Measurements from ENCODE around the gene SAMM50.
"Not testable (repeated sequence)": the region's sequence is repeated elsewhere in the genome, so short reads cannot be mapped to it uniquely, and the experiment has no call there.

Gene SAMM50

DNA sequence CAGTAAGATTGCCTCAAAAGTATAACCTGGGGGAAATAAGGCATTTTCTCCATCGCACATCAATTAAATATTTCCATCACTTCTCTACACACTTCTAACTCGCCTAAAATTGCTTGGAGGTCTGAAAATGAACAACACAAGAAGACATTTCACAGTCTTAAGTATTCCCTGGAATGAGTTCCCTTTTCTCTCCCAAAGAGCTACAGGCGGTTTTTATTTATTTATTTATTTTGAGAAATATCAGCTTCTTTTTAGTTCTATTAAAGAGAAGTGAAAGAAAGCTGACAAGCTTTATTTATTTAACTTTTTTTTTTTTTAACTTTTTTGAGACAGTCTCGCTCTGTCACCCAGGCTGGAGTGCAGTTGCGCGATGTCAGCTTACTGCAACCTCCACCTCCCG is 57.3 kb downstream of the SAMM50 start:
- no peaks in the 10 kb centered on the region for H3K9me3 ChIP-seq
- no peak for TF ChIP-seq CTCF (IDR thresholded peaks at IDR 0.05)
- H3K36me3 ChIP-seq = no peaks in the 10 kb centered on the region
- H3K4me1 ChIP-seq (ENCODE audit: control insufficient read depth in 1 of 2, insufficient read depth in 1 of 2, low read depth in 1 of 2, low read length in 1 of 2) = no peaks in the 10 kb centered on the region
- H3K27ac ChIP-seq = no peak overlapping the region
- H3K27me3 ChIP-seq = no peaks in the 10 kb centered on the region
- no peak overlapping the region for H3K4me3 ChIP-seq (ENCODE audit: low read depth in 1 of 2, low read length in 1 of 2)

- H3K9me3 ChIP-seq = no peaks in the 10 kb centered on the region
- no peaks in the 10 kb centered on the region for H3K36me3 ChIP-seq
- TF ChIP-seq CTCF (IDR thresholded peaks at IDR 0.05) = no peak
- H3K27me3 ChIP-seq = no peaks in the 10 kb centered on the region
- no peaks in the 10 kb centered on the region for H3K4me1 ChIP-seq (ENCODE audit: control insufficient read depth in 1 of 2, insufficient read depth in 1 of 2, low read depth in 1 of 2, low read length in 1 of 2)
- no peak overlapping the region for H3K27ac ChIP-seq
- no peak overlapping the region for H3K4me3 ChIP-seq (ENCODE audit: low read depth in 1 of 2, low read length in 1 of 2)
Measured at GRCh38 chr22:44014241-44014640, 59.0 kb downstream of the SAMM50 start.

DNA sequence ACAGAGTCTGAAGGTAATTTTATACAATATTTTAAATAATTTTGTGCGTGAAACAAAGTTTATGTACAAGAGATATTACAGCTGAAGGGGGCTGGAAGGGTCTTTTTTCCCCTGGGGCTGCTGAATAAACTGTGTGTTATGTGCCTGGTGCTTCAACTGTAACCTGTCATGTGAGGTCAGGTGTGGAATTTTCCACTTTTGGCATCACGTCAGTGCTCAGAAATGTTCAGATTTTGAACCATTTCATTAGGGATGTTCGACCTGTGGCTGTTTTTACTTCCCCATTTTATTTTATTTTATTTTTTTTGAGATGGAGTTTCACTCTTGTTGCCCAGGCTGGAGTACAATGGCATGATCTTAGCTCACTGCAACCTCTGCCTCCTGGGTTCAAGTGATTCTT is 61.3 kb downstream of the SAMM50 start:
- not testable (repeated sequence) for H3K27ac ChIP-seq; H3K4me3 ChIP-seq (ENCODE audit: low read depth in 1 of 2, low read length in 1 of 2); H3K27me3 ChIP-seq; H3K36me3 ChIP-seq; H3K9me3 ChIP-seq; H3K4me1 ChIP-seq (ENCODE audit: control insufficient read depth in 1 of 2, insufficient read depth in 1 of 2, low read depth in 1 of 2, low read length in 1 of 2)

GRCh38 chr22:44018594-44018993 is 63.4 kb downstream of the SAMM50 start:
- H3K4me1 ChIP-seq (ENCODE audit: control insufficient read depth in 1 of 2, insufficient read depth in 1 of 2, low read depth in 1 of 2, low read length in 1 of 2) = peaks cover 1 to 2% of the 10 kb centered on the region in 2 experiments
- H3K4me3 ChIP-seq (ENCODE audit: low read depth in 1 of 2, low read length in 1 of 2) = no peak overlapping the region
- H3K27me3 ChIP-seq = peaks cover 7% of the 10 kb centered on the region
- H3K36me3 ChIP-seq = no peaks in the 10 kb centered on the region
- H3K9me3 ChIP-seq = no peaks in the 10 kb centered on the region
- H3K27ac ChIP-seq = no peak overlapping the region
- no peak for TF ChIP-seq CTCF (IDR thresholded peaks at IDR 0.05)

DNA sequence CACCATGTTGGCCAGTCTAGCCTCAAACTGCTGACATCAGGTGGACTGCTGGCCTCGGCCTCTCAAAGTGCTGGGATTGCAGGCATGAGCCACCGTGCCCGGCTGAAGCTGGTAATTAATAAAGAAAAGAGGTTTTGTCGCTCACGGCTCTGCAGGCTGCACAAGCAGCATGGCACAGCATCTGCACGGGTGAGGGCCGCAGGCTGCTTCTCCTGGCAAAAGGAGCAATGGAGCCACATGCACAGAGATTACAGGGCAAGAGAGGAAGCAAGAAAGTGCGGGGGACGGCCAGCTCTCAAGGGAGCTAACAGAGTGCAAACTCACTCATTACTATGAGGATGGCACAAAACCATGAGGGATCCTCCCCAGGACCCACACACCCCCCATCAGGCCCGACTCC is 64.2 kb downstream of the SAMM50 start:
- TF ChIP-seq CTCF (IDR thresholded peaks at IDR 0.05) = no peak

DNA sequence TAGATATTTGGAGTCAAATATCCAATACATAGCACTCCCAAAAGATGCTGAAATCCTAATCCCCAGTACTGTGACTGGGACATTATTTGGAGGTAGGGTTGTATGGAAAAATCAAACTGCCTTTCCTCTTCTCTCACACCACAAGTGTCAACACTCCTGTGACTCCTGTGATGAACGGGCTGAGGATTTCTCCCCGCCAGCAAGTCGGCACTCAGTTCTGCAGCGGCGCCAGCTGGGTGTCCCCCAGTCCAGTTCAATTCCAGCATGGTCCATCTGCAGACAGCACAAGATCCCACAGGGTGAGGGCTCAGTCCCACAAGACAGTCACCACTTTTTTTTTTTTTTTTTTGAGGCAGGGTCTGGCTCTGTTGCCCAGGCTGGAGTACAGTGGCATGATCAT is 64.6 kb downstream of the SAMM50 start:
- Histone ChIP-seq H3K27ac (no peak overlapping the region), H3K9me3 (no peaks in the 10 kb centered on the region), H3K4me1 (ENCODE audit: control insufficient read depth in 1 of 2, insufficient read depth in 1 of 2, low read depth in 1 of 2, low read length in 1 of 2) (peaks cover 9 to 11% of the 10 kb centered on the region in 2 experiments), H3K36me3 (no peaks in the 10 kb centered on the region), H3K27me3 (peaks cover 20% of the 10 kb centered on the region), H3K4me3 (ENCODE audit: low read depth in 1 of 2, low read length in 1 of 2) (no peak overlapping the region)
- no peak for TF ChIP-seq CTCF (IDR thresholded peaks at IDR 0.05)

More for the DNA sequence above, 64.2 kb downstream of the SAMM50 start:
- H3K27ac ChIP-seq = no peak overlapping the region
- no peaks in the 10 kb centered on the region for H3K9me3 ChIP-seq
- H3K4me1 ChIP-seq (ENCODE audit: control insufficient read depth in 1 of 2, insufficient read depth in 1 of 2, low read depth in 1 of 2, low read length in 1 of 2) = peaks cover 5 to 6% of the 10 kb centered on the region in 2 experiments
- H3K27me3 ChIP-seq = peaks cover 15% of the 10 kb centered on the region
- H3K36me3 ChIP-seq = no peaks in the 10 kb centered on the region
- no peak overlapping the region for H3K4me3 ChIP-seq (ENCODE audit: low read depth in 1 of 2, low read length in 1 of 2)

All from neutrophil (primary cell).